PC-3 (cell line): ENCODE measurements around the gene NDUFAF5.

Experiments used
- CTCF ChIP-seq: fragments of 300-600 bp; sonication (generic); conservative IDR thresholded peaks from 2 replicates; pipeline ENCODE4 v1.5.1; 2017; ENCODE audit warnings: antibody characterized with exemption, low read depth, mild to moderate bottlenecking, low read length
- EZH2phosphoT487 ChIP-seq: fragments of 300-600 bp; sonication (generic); IDR thresholded peaks from 2 replicates; pipeline ENCODE4 v1.6.1; 2018; ENCODE audit warnings: mild to moderate bottlenecking, antibody characterized with exemption, low read length, borderline replicate concordance

- TF ChIP-seq CTCF (no peak), EZH2phosphoT487 (no peak)
These were observed 446 bp upstream of the NDUFAF5 start for GRCh38 chr20:13784271-13784892.
